K562 (cell line): ENCODE data around the gene RPTOR.

ENCODE experiments used
- CBX5 ChIP-seq: IDR thresholded peaks from 2 replicates; pipeline ENCODE4 v1.6.1; 2014; ENCODE audit warnings: low read depth, borderline replicate concordance
- CBX8 ChIP-seq: fragments of 200-600 bp; sonication (generic); IDR thresholded peaks from 2 replicates; pipeline ENCODE4 v1.6.1; 2012; ENCODE audit warnings: borderline replicate concordance, mixed run types, low read depth, mild to moderate bottlenecking, moderate library complexity, mixed read lengths, low read length, control low read depth, inconsistent platforms; ENCODE audit not compliant: poor library complexity, severe bottlenecking; ENCODE audit errors: extremely low read depth
- GABPB1 ChIP-seq: sonication (generic); formaldehyde crosslinking; IDR thresholded peaks from 2 replicates; pipeline ENCODE4 v1.8.0; 2022; ENCODE audit warnings: mild to moderate bottlenecking, missing genetic modification reagents
- GATA2 ChIP-seq: sonication (generic); formaldehyde crosslinking; IDR thresholded peaks from 2 replicates; pipeline ENCODE4 v1.4.0; 2020; ENCODE audit warnings: mild to moderate bottlenecking, missing genetic modification reagents
- TF ChIP-seq, protein P1 (sequence below): sonication (generic); formaldehyde crosslinking; IDR thresholded peaks from 2 replicates; pipeline ENCODE4 v1.8.0; 2023; ENCODE audit warnings: mild to moderate bottlenecking, missing genetic modification reagents

DNA sequence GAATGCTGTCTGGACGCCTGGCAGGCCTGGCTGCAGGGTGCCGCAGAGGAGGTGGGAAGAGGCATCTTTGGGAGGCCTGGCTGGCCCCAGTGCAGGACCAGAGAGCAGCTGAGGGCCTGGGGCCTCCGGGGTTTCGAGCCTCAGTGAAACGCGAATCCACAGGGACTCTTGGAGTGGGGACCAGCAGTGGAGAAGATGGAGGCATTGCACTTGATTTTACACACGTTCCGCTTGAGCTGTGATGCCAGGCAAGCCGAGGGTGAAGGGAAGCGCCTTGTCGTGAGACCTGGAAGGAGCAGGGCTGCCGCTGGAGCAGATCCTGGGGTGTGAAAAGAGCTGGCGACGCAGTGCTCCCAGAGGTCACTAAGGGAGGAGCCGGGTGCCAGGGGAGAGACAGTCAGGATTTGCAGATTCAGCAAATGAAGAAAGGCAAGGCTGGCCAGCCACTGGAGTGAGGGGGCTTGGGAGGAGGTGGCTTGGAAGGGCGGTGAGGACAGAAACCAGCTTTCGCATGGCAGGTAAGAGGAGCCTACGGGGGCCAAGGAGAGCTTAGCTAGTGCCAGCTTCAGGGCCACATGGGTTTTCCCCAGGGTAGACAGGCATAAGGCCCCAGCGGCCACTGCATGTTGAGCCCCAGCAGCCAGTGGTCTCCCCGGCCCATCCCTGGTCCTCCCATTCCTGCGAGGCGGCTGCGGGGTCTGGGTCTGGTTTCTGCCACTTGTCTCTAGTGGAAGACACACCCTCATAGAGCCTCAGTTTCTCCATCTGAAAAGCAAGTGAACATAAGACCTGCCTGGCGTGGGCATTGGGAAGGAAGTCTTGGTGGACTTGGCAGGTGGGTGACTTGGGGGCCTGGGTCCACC, 271.8 kb downstream of the RPTOR start:
- no peak for TF ChIP-seq GABPB1
- TF ChIP-seq, protein P1, sequence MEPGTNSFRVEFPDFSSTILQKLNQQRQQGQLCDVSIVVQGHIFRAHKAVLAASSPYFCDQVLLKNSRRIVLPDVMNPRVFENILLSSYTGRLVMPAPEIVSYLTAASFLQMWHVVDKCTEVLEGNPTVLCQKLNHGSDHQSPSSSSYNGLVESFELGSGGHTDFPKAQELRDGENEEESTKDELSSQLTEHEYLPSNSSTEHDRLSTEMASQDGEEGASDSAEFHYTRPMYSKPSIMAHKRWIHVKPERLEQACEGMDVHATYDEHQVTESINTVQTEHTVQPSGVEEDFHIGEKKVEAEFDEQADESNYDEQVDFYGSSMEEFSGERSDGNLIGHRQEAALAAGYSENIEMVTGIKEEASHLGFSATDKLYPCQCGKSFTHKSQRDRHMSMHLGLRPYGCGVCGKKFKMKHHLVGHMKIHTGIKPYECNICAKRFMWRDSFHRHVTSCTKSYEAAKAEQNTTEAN = no peak
- TF ChIP-seq GATA2 = no peak
- no peak for TF ChIP-seq CBX8
- no peak for TF ChIP-seq CBX5
